HUES6 (cell line): ENCODE measurements around the gene CAPN8.

ENCODE experiments used
- H3K27ac ChIP-seq: 2 replicates; pipeline ENCODE4 v1.7.0; 2013; ENCODE audit warnings: low read depth, mild to moderate bottlenecking, low read length, inconsistent platforms
- H3K27me3 ChIP-seq: 2 replicates; pipeline ENCODE4 v1.6.1; 2013; ENCODE audit warnings: low read length; ENCODE audit not compliant: control insufficient read depth, insufficient read depth
- H3K36me3 ChIP-seq: 2 replicates; pipeline ENCODE4 v1.6.1; 2013; ENCODE audit warnings: low read length; ENCODE audit not compliant: control insufficient read depth, insufficient read depth
- H3K4me1 ChIP-seq: 2 replicates; pipeline ENCODE4 v1.6.1; 2013; ENCODE audit warnings: low read length; ENCODE audit not compliant: control insufficient read depth, insufficient read depth
- H3K4me3 ChIP-seq: 2 replicates; pipeline ENCODE4 v1.5.1; 2013; ENCODE audit warnings: low read depth, low read length
- H3K9ac ChIP-seq: one replicate; pipeline ENCODE4 v1.6.1; 2013; ENCODE audit warnings: mild to moderate bottlenecking, low read length
- H3K9me3 ChIP-seq: 2 replicates; pipeline ENCODE4 v1.6.1; 2013; ENCODE audit warnings: low read depth, low read length; ENCODE audit not compliant: control insufficient read depth, insufficient read depth

Gene CAPN8

GRCh38 chr1:223651291-223651991 lies 14.1 kb downstream of the CAPN8 start:
- Histone ChIP-seq H3K9ac (no peak overlapping the region), H3K27me3 (no peaks in the 10 kb centered on the region), H3K9me3 (no peaks in the 10 kb centered on the region), H3K27ac (no peak overlapping the region), H3K4me3 (no peak overlapping the region), H3K36me3 (no peaks in the 10 kb centered on the region), H3K4me1 (peaks cover 28% of the 10 kb centered on the region)

- no peak overlapping the region for H3K4me3 ChIP-seq
- no peaks in the 10 kb centered on the region for H3K36me3 ChIP-seq
- no peaks in the 10 kb centered on the region for H3K27me3 ChIP-seq
- peaks cover 29% of the 10 kb centered on the region for H3K4me1 ChIP-seq
- H3K9me3 ChIP-seq, result no peaks in the 10 kb centered on the region
- no peak overlapping the region for H3K9ac ChIP-seq
- no peak overlapping the region for H3K27ac ChIP-seq
These were observed 15.0 kb downstream of the CAPN8 start for GRCh38 chr1:223650465-223650864.

- H3K27me3 ChIP-seq, result no peaks in the 10 kb centered on the region
- H3K4me3 ChIP-seq, result no peak overlapping the region
- H3K36me3 ChIP-seq, result no peaks in the 10 kb centered on the region
- H3K9ac ChIP-seq, result no peak overlapping the region
- no peaks in the 10 kb centered on the region for H3K9me3 ChIP-seq
- no peak overlapping the region for H3K27ac ChIP-seq
- peaks cover 29% of the 10 kb centered on the region for H3K4me1 ChIP-seq
These were observed 16.3 kb downstream of the CAPN8 start for GRCh38 chr1:223649222-223649621.

DNA sequence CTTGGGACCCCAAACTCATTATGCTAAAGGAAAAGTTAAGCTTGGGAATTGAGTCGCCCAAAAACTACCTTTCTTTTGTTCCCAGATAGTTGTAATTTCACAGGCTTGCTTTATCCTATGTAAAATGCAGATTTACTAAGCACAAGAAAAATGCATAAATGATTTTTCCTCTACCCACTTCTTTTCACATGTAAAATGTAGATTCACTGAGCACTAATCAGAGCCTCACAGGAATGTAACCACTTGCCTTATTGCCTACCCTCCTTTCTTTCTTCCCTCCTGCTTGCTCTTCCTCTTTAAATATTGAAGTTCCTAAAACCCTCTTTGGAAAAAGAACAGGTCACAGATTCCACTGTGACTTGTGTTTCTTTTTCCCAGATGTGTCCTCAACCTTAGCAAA lies 18.3 kb downstream of the CAPN8 start:
- Histone ChIP-seq H3K27ac (no peak overlapping the region), H3K9ac (no peak overlapping the region), H3K4me3 (no peak overlapping the region), H3K4me1 (peaks cover 20% of the 10 kb centered on the region), H3K27me3 (no peaks in the 10 kb centered on the region), H3K9me3 (no peaks in the 10 kb centered on the region), H3K36me3 (no peaks in the 10 kb centered on the region)

DNA sequence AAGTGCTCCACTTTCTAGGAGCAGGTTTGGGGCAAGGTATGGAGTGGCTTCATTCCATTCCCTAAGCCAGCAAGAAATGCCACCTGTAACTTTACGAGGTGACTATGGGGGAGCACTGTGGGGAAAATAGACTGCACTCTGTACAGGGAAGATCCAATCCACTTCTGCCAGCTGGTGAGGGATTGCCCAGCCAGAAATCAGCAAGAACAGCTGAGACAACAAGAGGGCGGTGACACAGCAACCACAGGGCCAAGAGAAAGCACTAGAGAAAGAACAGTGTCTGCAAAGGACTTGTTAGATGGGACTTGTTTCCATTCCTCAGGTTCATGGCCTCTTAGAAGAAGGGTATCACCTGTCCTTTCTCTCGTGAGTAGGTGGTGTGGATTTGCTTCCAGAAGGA lies 19.6 kb downstream of the CAPN8 start:
- H3K27ac ChIP-seq, result no peak overlapping the region
- H3K27me3 ChIP-seq, result no peaks in the 10 kb centered on the region
- no peak overlapping the region for H3K9ac ChIP-seq
- H3K36me3 ChIP-seq, result no peaks in the 10 kb centered on the region
- no peak overlapping the region for H3K4me3 ChIP-seq
- peaks cover 20% of the 10 kb centered on the region for H3K4me1 ChIP-seq
- H3K9me3 ChIP-seq, result no peaks in the 10 kb centered on the region

GRCh38 chr1:223642237-223642636 lies 23.3 kb downstream of the CAPN8 start:
- no peaks in the 10 kb centered on the region for H3K36me3 ChIP-seq
- no peak overlapping the region for H3K27ac ChIP-seq
- no peaks in the 10 kb centered on the region for H3K27me3 ChIP-seq
- no peak overlapping the region for H3K4me3 ChIP-seq
- peaks cover 7% of the 10 kb centered on the region for H3K9me3 ChIP-seq
- H3K9ac ChIP-seq, result no peak overlapping the region
- H3K4me1 ChIP-seq, result peaks cover 8% of the 10 kb centered on the region; the same call in 1 of the 2 replicates

DNA sequence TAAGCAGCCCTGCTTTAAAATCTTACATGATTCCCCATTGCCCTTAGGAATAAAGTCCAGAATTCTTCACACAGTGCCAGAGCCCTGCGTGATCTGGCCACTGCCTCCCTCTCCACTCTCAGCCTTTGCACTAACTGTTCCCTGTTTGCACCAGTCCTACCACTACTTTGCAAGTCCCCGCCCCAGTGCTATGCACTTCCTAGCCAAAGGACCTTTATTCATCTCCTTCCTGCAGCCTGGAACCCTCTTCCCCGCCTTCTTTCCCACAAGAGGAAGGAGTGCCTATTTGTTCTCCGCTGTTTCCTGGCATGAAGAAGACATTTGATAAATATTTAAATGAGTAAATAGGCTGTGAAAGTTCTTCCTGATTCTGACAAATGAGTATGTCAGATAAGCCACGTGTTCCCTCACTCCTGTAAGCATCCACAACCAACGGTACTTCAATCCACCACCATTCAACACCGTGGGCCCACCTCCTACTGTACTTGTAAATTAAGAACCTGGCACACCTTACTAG lies 23.9 kb downstream of the CAPN8 start:
- Histone ChIP-seq H3K4me3 (no peak overlapping the region), H3K36me3 (no peaks in the 10 kb centered on the region), H3K9me3 (peaks cover 7% of the 10 kb centered on the region), H3K27ac (no peak overlapping the region), H3K9ac (no peak overlapping the region), H3K4me1 (peaks cover 2% of the 10 kb centered on the region; the same call in 1 of the 2 replicates), H3K27me3 (no peaks in the 10 kb centered on the region)

GRCh38 chr1:223639331-223639749 lies 26.2 kb downstream of the CAPN8 start:
- Histone ChIP-seq H3K27ac (no peak overlapping the region), H3K36me3 (no peaks in the 10 kb centered on the region), H3K9ac (no peak overlapping the region), H3K4me1 (no peaks in the 10 kb centered on the region), H3K9me3 (peaks cover 7% of the 10 kb centered on the region), H3K27me3 (no peaks in the 10 kb centered on the region), H3K4me3 (no peak overlapping the region)

- no peaks in the 10 kb centered on the region for H3K4me1 ChIP-seq
- no peak overlapping the region for H3K4me3 ChIP-seq
- H3K9ac ChIP-seq, result no peak overlapping the region
- H3K27ac ChIP-seq, result no peak overlapping the region
- peaks cover 7% of the 10 kb centered on the region for H3K9me3 ChIP-seq
- no peaks in the 10 kb centered on the region; the same call in 1 of the 2 replicates for H3K27me3 ChIP-seq
- no peaks in the 10 kb centered on the region for H3K36me3 ChIP-seq
These were observed 30.3 kb downstream of the CAPN8 start for GRCh38 chr1:223635236-223635635.

DNA sequence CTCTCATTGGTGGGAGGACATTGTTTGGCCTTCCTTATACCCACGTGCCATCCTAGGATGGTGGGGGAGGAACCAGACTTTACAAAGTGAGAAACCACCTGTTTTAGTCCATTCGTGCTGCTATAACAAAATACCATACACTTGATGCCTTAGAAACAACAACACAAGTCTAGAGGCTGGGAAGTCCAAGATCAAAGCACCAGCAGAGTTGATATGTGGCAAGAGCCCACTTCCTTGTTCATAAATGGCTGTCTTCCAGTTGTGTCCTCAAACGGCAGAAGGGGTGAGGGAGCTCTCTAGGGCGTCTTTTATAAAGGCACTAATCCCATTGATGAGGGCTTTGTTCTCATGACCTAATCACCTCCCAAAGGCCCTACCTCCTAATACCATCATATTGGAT lies 31.1 kb downstream of the CAPN8 start:
- H3K9ac ChIP-seq, result no peak overlapping the region
- no peak overlapping the region for H3K4me3 ChIP-seq
- peaks cover 1% of the 10 kb centered on the region; the same call in 1 of the 2 replicates for H3K9me3 ChIP-seq
- no peaks in the 10 kb centered on the region for H3K4me1 ChIP-seq
- no peaks in the 10 kb centered on the region for H3K36me3 ChIP-seq
- no peaks in the 10 kb centered on the region; the same call in 1 of the 2 replicates for H3K27me3 ChIP-seq
- no peak overlapping the region for H3K27ac ChIP-seq

DNA sequence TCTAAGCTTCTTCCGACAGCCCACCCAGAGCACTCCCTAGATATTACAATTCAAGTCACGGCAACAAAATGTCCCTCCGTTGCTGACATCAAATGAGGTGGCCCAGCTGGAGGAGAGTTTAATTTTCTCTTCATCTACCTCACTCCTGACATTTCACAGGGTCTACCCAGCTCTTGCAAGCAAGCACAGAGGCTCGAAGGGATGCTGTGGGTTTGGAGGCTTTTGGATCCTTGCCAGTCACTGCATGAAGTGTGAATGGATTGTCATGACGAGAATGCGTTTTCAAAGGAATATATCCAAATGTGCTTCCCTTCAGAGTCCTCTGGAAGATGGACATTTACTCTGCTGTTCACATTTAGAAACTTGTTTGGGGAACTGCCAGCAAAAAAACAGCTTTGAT lies 33.5 kb downstream of the CAPN8 start:
- Histone ChIP-seq H3K36me3 (no peaks in the 10 kb centered on the region), H3K4me1 (0 out of 2 replicates have a peak, but pooled peaks cover 4% of the 10 kb centered on the region), H3K27ac (no peak overlapping the region), H3K9ac (no peak overlapping the region), H3K9me3 (no peaks in the 10 kb centered on the region), H3K27me3 (no peaks in the 10 kb centered on the region; the same call in 1 of the 2 replicates), H3K4me3 (no peak overlapping the region)
